Neural cell (in vitro differentiated cells): ENCODE data around the gene CRTAC1. TPM values are rescaled to one million over a fixed set of nuclear protein-coding genes. Genes with fewer than 3 reads are reported as not detected.

Experiments
- H2AFZ ChIP-seq: fragments of 200-600, 300-800 bp; sonication (generic), shearing (Covaris generic); 2 replicates; pipeline ENCODE4 v1.6.0; 2014; ENCODE audit warnings: low read depth, mild to moderate bottlenecking, antibody characterized with exemption, low read length, moderate library complexity
- H3F3A ChIP-seq: fragments of 200-600 bp; shearing (Covaris generic); 2 replicates; pipeline ENCODE4 v1.6.1; 2016; ENCODE audit warnings: mild to moderate bottlenecking, moderate library complexity, mixed read lengths, antibody characterized with exemption, low read length; ENCODE audit not compliant: insufficient read depth, poor library complexity, severe bottlenecking
- H3K27ac ChIP-seq: fragments of 200-600, 300-800 bp; sonication (generic), shearing (Covaris generic); 2 replicates; pipeline ENCODE4 v1.5.1; 2014; ENCODE audit warnings: mild to moderate bottlenecking, low read length, moderate library complexity
- H3K27me3 ChIP-seq: fragments of 300-800, 200-600 bp; sonication (generic), shearing (Covaris generic); 2 replicates; pipeline ENCODE4 v1.6.0; 2014; ENCODE audit warnings: mild to moderate bottlenecking, low read depth, low read length, moderate library complexity; ENCODE audit not compliant: insufficient read depth
- H3K36me3 ChIP-seq: fragments of 300-800, 200-600 bp; sonication (generic), shearing (Covaris generic); 2 replicates; pipeline ENCODE4 v1.5.1; 2014; ENCODE audit warnings: mild to moderate bottlenecking, antibody characterized with exemption, low read length, moderate library complexity; ENCODE audit not compliant: insufficient read depth
- H3K4me2 ChIP-seq: fragments of 300-800, 200-600 bp; sonication (generic), shearing (Covaris generic); 2 replicates; pipeline ENCODE4 v1.6.0; 2014; ENCODE audit warnings: mild to moderate bottlenecking, low read length
- H3K4me3 ChIP-seq: fragments of 300-800, 200-600 bp; sonication (generic), shearing (Covaris generic); 2 replicates; pipeline ENCODE4 v1.5.1; 2014; ENCODE audit warnings: mild to moderate bottlenecking, low read length, moderate library complexity
- H3K79me2 ChIP-seq: fragments of 200-600 bp; shearing (Covaris generic); replicated peaks from 2 replicates; pipeline ENCODE4 v1.6.0; 2014; ENCODE audit warnings: mild to moderate bottlenecking, low read length, moderate library complexity; ENCODE audit not compliant: insufficient read depth
- H3K9ac ChIP-seq: fragments of 300-800, 200-600 bp; sonication (generic), shearing (Covaris generic); 2 replicates; pipeline ENCODE4 v1.6.1; 2016; ENCODE audit warnings: mild to moderate bottlenecking, low read length, mixed read lengths
- H3K9me2 ChIP-seq: fragments of 200-600 bp; shearing (Covaris generic); 2 replicates; pipeline ENCODE4 v1.6.1; 2016; ENCODE audit warnings: mild to moderate bottlenecking, low read length, mixed read lengths; ENCODE audit not compliant: insufficient read depth
- H3K9me3 ChIP-seq: fragments of 200-600, 300-800 bp; sonication (generic), shearing (Covaris generic); 2 replicates; pipeline ENCODE4 v1.6.1; 2016; ENCODE audit warnings: mild to moderate bottlenecking, mixed run types, low read length, moderate library complexity, mixed read lengths
- H4K20me1 ChIP-seq: fragments of 200-600 bp; shearing (Covaris generic); 2 replicates; pipeline ENCODE4 v1.6.1; 2016; ENCODE audit warnings: mild to moderate bottlenecking, mixed run types; ENCODE audit not compliant: insufficient read depth
- EP300 ChIP-seq: fragments of 450-650 bp; conservative IDR thresholded peaks from 2 replicates; pipeline ENCODE4 v1.6.1; 2014; ENCODE audit warnings: antibody characterized with exemption, mild to moderate bottlenecking, moderate library complexity; ENCODE audit not compliant: poor library complexity, severe bottlenecking
- EZH2 ChIP-seq: fragments of 200-600, 300-800 bp; shearing (Covaris generic), sonication (generic); IDR thresholded peaks from 2 replicates; pipeline ENCODE4 v1.6.1; 2014; ENCODE audit warnings: antibody characterized with exemption, low read length, borderline replicate concordance, mild to moderate bottlenecking; ENCODE audit not compliant: insufficient read depth, poor library complexity, severe bottlenecking
- MXI1 ChIP-seq: fragments of 450-650 bp; conservative IDR thresholded peaks from 2 replicates; pipeline ENCODE4 v1.6.1; 2014; ENCODE audit warnings: antibody characterized with exemption, mild to moderate bottlenecking; ENCODE audit not compliant: poor library complexity, severe bottlenecking
- POLR2AphosphoS5 ChIP-seq: IDR thresholded peaks from 2 replicates; pipeline ENCODE4 v1.6.1; 2012
- RAD21 ChIP-seq: fragments of 450-650 bp; conservative IDR thresholded peaks from 2 replicates; pipeline ENCODE4 v1.6.1; 2014; ENCODE audit warnings: antibody characterized with exemption, mild to moderate bottlenecking, moderate library complexity
- SMC3 ChIP-seq: fragments of 450-650 bp; conservative IDR thresholded peaks from 2 replicates; pipeline ENCODE4 v1.6.1; 2014; ENCODE audit warnings: antibody characterized with exemption, mild to moderate bottlenecking, moderate library complexity; ENCODE audit not compliant: poor library complexity
- TAF1 ChIP-seq: IDR thresholded peaks from 2 replicates; pipeline ENCODE4 v1.6.1; 2012; ENCODE audit warnings: low read depth
- polyA plus RNA-seq: library from polyadenylated mRNA; depleted of rRNA; stranded (reverse); fragments of >200 nt; gene quantifications from 2 replicates; pipeline ENCODE4 v1.2.3, GENCODE V29; 2014
- TF ChIP-seq, protein P1 (sequence below): IDR thresholded peaks from 2 replicates; pipeline ENCODE4 v1.6.1; 2012; ENCODE audit warnings: borderline replicate concordance
- TF ChIP-seq, protein P2 (sequence below): fragments of 450-650 bp; IDR thresholded peaks from 2 replicates; pipeline ENCODE4 v1.5.1; 2014; ENCODE audit warnings: antibody characterized with exemption, mild to moderate bottlenecking, moderate library complexity; ENCODE audit not compliant: poor library complexity, severe bottlenecking

CRTAC1 gene
- polyA plus RNA-seq, 1 donor from 2014 or later: 1.1 TPM

DNA sequence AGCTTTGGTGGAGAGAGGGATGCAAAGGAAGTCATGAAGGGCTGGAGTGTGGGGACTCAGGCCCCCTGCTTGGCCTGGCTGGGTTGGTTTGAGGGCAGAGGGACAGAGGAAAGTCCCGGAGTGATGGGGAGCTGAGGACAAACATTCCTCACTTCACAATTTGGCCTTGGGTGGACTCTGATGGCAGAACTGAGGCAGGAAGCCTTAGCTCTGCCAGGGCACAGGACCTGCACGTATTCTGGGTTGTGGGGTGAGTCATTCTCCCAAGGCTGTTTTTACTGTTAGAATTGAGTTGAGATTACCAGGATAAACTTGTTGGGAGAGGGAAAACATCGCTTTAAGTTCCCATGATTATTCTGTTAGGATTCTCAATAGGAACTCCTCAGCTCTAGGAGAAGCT, 178.1 kb downstream of the CRTAC1 start:
- Histone ChIP-seq H4K20me1 (no peaks in the 10 kb centered on the region), H3K79me2 (no peaks in the 10 kb centered on the region), H3K27me3 (peaks cover 30% of the 10 kb centered on the region), H3K36me3 (no peaks in the 10 kb centered on the region), H2AFZ (no peak overlapping the region), H3K4me3 (peak overlapping the region; percentile 88), H3K9ac (no peak overlapping the region), H3K9me2 (no peaks in the 10 kb centered on the region), H3K9me3 (no peaks in the 10 kb centered on the region), H3K4me2 (no peak overlapping the region), H3F3A (no peaks in the 10 kb centered on the region), H3K27ac (no peak overlapping the region)
- TF ChIP-seq RAD21 (no peak), EZH2 (no peak), POLR2AphosphoS5 (no peak), MXI1 (no peak), EP300 (no peak), TAF1 (no peak), SMC3 (no peak)
- TF ChIP-seq, protein P1, sequence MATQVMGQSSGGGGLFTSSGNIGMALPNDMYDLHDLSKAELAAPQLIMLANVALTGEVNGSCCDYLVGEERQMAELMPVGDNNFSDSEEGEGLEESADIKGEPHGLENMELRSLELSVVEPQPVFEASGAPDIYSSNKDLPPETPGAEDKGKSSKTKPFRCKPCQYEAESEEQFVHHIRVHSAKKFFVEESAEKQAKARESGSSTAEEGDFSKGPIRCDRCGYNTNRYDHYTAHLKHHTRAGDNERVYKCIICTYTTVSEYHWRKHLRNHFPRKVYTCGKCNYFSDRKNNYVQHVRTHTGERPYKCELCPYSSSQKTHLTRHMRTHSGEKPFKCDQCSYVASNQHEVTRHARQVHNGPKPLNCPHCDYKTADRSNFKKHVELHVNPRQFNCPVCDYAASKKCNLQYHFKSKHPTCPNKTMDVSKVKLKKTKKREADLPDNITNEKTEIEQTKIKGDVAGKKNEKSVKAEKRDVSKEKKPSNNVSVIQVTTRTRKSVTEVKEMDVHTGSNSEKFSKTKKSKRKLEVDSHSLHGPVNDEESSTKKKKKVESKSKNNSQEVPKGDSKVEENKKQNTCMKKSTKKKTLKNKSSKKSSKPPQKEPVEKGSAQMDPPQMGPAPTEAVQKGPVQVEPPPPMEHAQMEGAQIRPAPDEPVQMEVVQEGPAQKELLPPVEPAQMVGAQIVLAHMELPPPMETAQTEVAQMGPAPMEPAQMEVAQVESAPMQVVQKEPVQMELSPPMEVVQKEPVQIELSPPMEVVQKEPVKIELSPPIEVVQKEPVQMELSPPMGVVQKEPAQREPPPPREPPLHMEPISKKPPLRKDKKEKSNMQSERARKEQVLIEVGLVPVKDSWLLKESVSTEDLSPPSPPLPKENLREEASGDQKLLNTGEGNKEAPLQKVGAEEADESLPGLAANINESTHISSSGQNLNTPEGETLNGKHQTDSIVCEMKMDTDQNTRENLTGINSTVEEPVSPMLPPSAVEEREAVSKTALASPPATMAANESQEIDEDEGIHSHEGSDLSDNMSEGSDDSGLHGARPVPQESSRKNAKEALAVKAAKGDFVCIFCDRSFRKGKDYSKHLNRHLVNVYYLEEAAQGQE: no peak
- TF ChIP-seq, protein P2, sequence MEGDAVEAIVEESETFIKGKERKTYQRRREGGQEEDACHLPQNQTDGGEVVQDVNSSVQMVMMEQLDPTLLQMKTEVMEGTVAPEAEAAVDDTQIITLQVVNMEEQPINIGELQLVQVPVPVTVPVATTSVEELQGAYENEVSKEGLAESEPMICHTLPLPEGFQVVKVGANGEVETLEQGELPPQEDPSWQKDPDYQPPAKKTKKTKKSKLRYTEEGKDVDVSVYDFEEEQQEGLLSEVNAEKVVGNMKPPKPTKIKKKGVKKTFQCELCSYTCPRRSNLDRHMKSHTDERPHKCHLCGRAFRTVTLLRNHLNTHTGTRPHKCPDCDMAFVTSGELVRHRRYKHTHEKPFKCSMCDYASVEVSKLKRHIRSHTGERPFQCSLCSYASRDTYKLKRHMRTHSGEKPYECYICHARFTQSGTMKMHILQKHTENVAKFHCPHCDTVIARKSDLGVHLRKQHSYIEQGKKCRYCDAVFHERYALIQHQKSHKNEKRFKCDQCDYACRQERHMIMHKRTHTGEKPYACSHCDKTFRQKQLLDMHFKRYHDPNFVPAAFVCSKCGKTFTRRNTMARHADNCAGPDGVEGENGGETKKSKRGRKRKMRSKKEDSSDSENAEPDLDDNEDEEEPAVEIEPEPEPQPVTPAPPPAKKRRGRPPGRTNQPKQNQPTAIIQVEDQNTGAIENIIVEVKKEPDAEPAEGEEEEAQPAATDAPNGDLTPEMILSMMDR: no peak

DNA sequence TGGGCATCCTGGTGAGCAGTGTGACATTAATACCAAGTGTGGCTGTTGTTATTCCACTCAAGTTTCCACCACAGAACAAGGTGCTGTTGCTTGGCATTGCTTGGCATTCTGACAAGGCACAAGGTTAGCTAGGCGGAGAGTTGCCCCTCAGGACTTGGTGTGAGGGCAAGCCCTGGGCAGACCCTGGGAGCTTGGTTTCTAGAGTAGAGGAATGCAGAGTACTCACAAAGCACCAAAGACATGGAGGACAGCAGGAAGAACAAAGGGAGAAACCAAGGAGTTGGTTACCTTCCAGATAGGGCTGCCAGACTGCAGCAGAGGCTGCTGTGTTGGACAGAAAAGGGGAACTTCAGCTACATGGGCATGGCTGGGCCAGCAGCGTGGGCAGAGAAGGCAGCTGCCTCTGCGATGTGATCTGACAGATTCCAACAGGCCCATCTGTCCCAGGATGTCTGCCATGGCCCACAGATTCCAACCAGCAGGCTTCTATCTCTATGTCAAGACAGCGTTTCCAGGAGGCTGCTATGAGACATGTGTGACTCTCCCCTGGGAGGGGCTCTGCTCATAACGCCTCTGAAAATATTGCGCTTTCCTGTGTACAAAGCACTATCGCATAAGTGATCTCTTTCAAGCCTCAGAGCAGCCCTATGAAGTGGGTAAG, 178.9 kb downstream of the CRTAC1 start:
- Histone ChIP-seq H3K4me3 (peak overlapping the region; percentile 88), H4K20me1 (no peaks in the 10 kb centered on the region), H3K27ac (no peak overlapping the region), H3F3A (no peaks in the 10 kb centered on the region), H3K79me2 (no peaks in the 10 kb centered on the region), H3K4me2 (peak overlapping the region; percentile 97), H3K27me3 (peaks cover 34% of the 10 kb centered on the region), H2AFZ (no peak overlapping the region), H3K9ac (no peak overlapping the region), H3K9me3 (no peaks in the 10 kb centered on the region), H3K9me2 (no peaks in the 10 kb centered on the region), H3K36me3 (no peaks in the 10 kb centered on the region)
- TF ChIP-seq POLR2AphosphoS5 (no peak), RAD21 (no peak), TAF1 (no peak), EZH2 (no peak), SMC3 (no peak), EP300 (no peak)
